ENCODE results near the gene GALNT2.

- no peak for TF ChIP-seq CTCF (IDR thresholded peaks at IDR 0.05; ENCODE audit: low read depth, low read length, missing input control)
- TF ChIP-seq REST (IDR thresholded peaks at IDR 0.05): no peak
- TF ChIP-seq RAD21 (IDR thresholded peaks at IDR 0.05): no peak
These were observed 20.1 kb downstream of the GALNT2 start for GRCh38 chr1:230087028-230087716.
